ENCODE results near the gene AGPAT4. TPM values are rescaled to one million over a fixed set of nuclear protein-coding genes. Genes with fewer than 3 reads are reported as not detected.

Gene AGPAT4
- polyA plus RNA-seq, 1 experiment = 3.7 TPM

DNA sequence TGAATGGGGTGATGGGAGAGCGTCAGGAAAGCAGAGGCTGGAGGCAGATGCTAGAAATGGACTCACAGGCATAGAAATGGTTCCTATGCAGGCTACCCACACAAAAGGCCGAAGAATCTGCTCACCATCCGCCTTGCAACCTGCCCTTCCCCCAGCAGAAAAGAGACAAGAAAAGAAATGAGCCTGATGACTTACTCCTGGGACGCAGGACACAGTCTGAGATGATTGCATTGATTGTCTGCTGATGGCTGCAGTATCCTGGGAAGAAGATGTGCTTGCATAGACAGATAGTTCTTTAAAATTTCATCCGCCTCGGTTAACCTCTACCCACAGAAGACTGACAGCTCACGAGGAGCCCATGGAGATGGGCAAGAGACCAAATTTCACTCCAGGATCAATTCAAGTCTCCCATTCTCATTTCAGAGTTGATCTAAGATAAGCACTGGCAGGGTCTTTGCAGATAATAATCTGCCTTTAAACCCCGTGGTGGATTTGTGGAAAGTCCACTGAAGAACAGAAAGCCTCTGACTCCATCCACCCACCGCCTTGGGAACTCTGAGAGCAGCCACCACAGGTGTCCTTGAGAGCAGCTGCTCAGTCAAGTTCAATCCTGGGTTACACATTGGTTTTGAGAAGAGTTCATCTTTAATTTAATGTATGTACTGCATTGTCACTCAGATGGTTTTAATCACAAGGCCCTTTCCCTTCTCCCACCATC, 7.2 kb downstream of the AGPAT4 start:
- ChIA-PET CTCF (no interaction called here), POLR2A (no interaction called here)
- DNase-seq (ENCODE audit: low read depth) = no peak
- H3K27me3 ChIP-seq (ENCODE audit: control insufficient read depth, insufficient read depth, low read length) = no peaks in the 10 kb centered on the region
- no peak overlapping the region for H3K4me3 ChIP-seq (ENCODE audit: low read depth, low read length)
- TF ChIP-seq, protein P1, sequence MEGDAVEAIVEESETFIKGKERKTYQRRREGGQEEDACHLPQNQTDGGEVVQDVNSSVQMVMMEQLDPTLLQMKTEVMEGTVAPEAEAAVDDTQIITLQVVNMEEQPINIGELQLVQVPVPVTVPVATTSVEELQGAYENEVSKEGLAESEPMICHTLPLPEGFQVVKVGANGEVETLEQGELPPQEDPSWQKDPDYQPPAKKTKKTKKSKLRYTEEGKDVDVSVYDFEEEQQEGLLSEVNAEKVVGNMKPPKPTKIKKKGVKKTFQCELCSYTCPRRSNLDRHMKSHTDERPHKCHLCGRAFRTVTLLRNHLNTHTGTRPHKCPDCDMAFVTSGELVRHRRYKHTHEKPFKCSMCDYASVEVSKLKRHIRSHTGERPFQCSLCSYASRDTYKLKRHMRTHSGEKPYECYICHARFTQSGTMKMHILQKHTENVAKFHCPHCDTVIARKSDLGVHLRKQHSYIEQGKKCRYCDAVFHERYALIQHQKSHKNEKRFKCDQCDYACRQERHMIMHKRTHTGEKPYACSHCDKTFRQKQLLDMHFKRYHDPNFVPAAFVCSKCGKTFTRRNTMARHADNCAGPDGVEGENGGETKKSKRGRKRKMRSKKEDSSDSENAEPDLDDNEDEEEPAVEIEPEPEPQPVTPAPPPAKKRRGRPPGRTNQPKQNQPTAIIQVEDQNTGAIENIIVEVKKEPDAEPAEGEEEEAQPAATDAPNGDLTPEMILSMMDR (IDR thresholded peaks at IDR 0.05; ENCODE audit: insufficient read depth, low read depth, low read length) = no peak
- H3K36me3 ChIP-seq (ENCODE audit: control insufficient read depth, insufficient read depth, low read length) = no peaks in the 10 kb centered on the region; the same call in 1 of the 2 replicates

DNA sequence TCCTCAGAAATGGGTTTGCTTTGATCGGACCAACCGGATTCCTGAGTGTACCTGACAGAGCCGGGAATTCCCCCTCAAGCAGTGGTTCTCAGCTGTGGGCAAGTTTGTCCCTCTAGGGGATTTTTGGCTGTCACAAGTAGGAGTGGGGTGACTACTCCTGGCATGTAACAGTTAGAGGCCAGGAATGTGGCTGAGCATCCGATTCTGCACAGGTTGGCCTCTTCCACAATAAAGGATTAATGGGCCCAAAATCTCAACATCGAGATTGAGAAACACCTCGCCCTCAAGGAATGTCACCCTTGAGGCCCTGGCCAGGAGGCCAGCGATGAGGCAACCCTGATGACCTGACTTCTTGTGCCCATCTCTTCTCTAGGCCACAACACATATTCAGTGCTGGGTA, 7.9 kb downstream of the AGPAT4 start:
- Histone ChIP-seq H3K27me3 (ENCODE audit: control insufficient read depth, insufficient read depth, low read length) (no peaks in the 10 kb centered on the region), H3K4me3 (ENCODE audit: low read depth, low read length) (no peak overlapping the region), H3K36me3 (ENCODE audit: control insufficient read depth, insufficient read depth, low read length) (no peaks in the 10 kb centered on the region; the same call in 1 of the 2 replicates)
- TF ChIP-seq, protein P1 (IDR thresholded peaks at IDR 0.05; ENCODE audit: insufficient read depth, low read depth, low read length) = no peak
- no peak for DNase-seq (ENCODE audit: low read depth)
- ChIA-PET CTCF (no interaction called here), POLR2A (no interaction called here)

DNA sequence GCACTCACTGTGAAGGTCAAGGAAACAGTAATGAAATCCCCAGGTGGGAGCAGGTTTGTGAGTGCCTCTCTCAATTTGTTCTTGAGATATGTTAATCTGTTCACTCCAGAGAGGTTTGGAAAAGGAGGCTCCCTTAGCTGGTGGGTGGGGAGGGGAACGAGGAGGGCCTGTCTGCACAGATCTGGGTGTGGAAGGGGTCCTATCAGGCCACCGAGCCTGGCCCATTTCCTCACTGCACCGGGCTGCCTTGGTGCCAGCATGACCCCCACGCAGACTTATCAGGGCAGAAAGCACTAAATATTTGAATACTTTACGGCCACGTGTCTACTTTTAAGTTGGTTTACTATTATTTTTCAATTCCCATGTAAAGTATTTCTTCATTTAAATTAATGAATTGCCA, 8.3 kb downstream of the AGPAT4 start:
- no peaks in the 10 kb centered on the region; the same call in 1 of the 2 replicates for H3K36me3 ChIP-seq (ENCODE audit: control insufficient read depth, insufficient read depth, low read length)
- ChIA-PET POLR2A (no interaction called here), CTCF (no interaction called here)
- TF ChIP-seq, protein P1 (IDR thresholded peaks at IDR 0.05; ENCODE audit: insufficient read depth, low read depth, low read length) = no peak
- DNase-seq (ENCODE audit: low read depth) = no peak
- H3K4me3 ChIP-seq (ENCODE audit: low read depth, low read length) = no peak overlapping the region
- no peaks in the 10 kb centered on the region for H3K27me3 ChIP-seq (ENCODE audit: control insufficient read depth, insufficient read depth, low read length)

DNA sequence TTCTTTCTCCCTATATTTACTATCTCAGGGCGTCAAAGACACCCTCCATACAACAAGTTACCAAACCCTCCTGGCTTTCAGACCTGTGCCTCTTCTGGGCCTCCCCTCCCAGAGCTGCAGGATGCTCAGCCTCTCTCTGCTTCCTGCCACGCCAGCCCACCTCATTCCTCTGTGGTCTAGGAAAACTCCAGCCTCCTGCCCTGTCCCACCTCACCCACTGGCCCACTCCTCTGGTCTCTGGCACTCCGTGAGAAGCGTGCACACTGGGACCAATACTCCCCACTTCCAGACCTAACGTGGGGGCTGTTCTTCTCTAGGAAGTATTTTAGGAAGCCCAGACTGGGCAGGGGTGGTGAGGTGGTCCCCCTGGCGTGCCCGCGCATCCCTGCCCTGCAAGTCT, 9.7 kb downstream of the AGPAT4 start:
- DNase-seq (ENCODE audit: low read depth) = no peak
- Histone ChIP-seq H3K27me3 (ENCODE audit: control insufficient read depth, insufficient read depth, low read length) (no peaks in the 10 kb centered on the region), H3K36me3 (ENCODE audit: control insufficient read depth, insufficient read depth, low read length) (no peaks in the 10 kb centered on the region; the same call in 1 of the 2 replicates), H3K4me3 (ENCODE audit: low read depth, low read length) (no peak overlapping the region)
- ChIA-PET POLR2A (no interaction called here), CTCF (no interaction called here)
- TF ChIP-seq, protein P1 (IDR thresholded peaks at IDR 0.05; ENCODE audit: insufficient read depth, low read depth, low read length) = no peak

DNA sequence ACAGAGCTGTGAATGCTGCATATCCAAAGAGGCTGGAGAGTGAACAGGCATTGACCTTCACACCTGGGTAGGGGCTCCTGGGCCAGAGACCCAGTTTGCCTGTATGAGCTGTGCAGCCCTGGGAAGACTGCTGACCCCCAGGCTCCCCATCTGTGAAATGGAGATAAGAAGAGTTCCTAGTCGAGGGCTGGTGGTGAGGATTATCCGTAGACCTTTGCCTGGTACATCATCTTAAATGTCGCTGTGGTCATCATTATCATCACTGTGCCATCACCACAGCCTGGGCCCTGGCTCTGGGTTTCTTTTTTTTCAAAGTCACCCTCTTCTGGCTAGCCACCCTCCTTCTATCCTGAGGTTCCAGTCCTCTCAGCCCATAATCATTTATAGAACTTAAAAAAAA, 12.0 kb downstream of the AGPAT4 start:
- Histone ChIP-seq H3K4me3 (ENCODE audit: low read depth, low read length) (no peak overlapping the region), H3K27me3 (ENCODE audit: control insufficient read depth, insufficient read depth, low read length) (no peaks in the 10 kb centered on the region), H3K36me3 (ENCODE audit: control insufficient read depth, insufficient read depth, low read length) (no peaks in the 10 kb centered on the region; the same call in 1 of the 2 replicates)
- no peak for DNase-seq (ENCODE audit: low read depth)
- ChIA-PET POLR2A (no interaction called here), CTCF (interaction anchor here (1.0 kb wide), 2 partner anchors 27 to 72 kb away, joined by 3 read pairs; no protein-coding TSS in a partner anchor)
- TF ChIP-seq, protein P1 (IDR thresholded peaks at IDR 0.05; ENCODE audit: insufficient read depth, low read depth, low read length) = no peak
